ENCODE data around the gene HOXB3. TPM values are rescaled to one million over a fixed set of nuclear protein-coding genes. Genes with fewer than 3 reads are reported as not detected.
"Not testable (repeated sequence)": the region's sequence is repeated elsewhere in the genome, so short reads cannot be mapped to it uniquely, and the experiment has no call there.

Gene HOXB3
- polyA plus RNA-seq, 1 donor from 2014 or later: not detected

DNA sequence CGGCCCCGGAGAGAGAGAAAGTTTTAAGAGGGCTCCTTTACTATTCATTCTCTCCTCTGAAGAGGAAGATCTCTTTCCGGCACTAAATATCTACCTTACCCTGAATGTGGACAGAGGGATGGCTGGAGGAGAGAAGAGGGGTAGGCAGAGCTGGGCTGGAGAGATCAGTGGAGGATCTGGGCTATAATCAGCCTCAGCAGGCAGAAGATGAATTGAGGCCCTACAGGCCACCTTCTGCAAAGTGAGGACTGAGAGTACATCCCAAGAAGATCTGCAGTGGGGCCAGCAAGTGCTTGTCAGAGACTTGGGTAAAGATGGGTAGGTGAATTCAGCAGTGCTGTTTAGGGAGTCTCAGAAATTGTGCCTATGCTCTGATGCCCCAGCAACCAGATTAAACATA lies 52.7 kb downstream of the HOXB3 start:
- Histone ChIP-seq H4K20me1 (ENCODE audit: insufficient read depth) (no peaks in the 10 kb centered on the region), H3K9me3 (ENCODE audit: low read length) (no peaks in the 10 kb centered on the region), H3K4me2 (ENCODE audit: low read length) (no peak overlapping the region), H3K27ac (ENCODE audit: low read length) (no peak overlapping the region), H3K4me3 (ENCODE audit: low read length) (no peak overlapping the region), H3K36me3 (ENCODE audit: insufficient read depth, low read length) (no peaks in the 10 kb centered on the region), H3K79me2 (replicated peaks; ENCODE audit: insufficient read depth, low read length) (no peaks in the 10 kb centered on the region), H2AFZ (ENCODE audit: low read depth, low read length) (no peak overlapping the region), H3K9me2 (ENCODE audit: insufficient read depth, low read length) (no peaks in the 10 kb centered on the region), H3K9ac (ENCODE audit: low read length) (no peak overlapping the region), H3F3A (ENCODE audit: insufficient read depth, low read length, poor library complexity, severe bottlenecking) (no peaks in the 10 kb centered on the region), H3K27me3 (ENCODE audit: insufficient read depth, low read depth, low read length) (peaks cover 87% of the 10 kb centered on the region)
- TF ChIP-seq TAF1 (IDR thresholded peaks at IDR 0.05; ENCODE audit: low read depth) (no peak), SMC3 (conservative IDR thresholded peaks at IDR 0.05; ENCODE audit: poor library complexity) (no peak), MXI1 (conservative IDR thresholded peaks at IDR 0.05; ENCODE audit: poor library complexity, severe bottlenecking) (no peak)
- TF ChIP-seq, protein P1, sequence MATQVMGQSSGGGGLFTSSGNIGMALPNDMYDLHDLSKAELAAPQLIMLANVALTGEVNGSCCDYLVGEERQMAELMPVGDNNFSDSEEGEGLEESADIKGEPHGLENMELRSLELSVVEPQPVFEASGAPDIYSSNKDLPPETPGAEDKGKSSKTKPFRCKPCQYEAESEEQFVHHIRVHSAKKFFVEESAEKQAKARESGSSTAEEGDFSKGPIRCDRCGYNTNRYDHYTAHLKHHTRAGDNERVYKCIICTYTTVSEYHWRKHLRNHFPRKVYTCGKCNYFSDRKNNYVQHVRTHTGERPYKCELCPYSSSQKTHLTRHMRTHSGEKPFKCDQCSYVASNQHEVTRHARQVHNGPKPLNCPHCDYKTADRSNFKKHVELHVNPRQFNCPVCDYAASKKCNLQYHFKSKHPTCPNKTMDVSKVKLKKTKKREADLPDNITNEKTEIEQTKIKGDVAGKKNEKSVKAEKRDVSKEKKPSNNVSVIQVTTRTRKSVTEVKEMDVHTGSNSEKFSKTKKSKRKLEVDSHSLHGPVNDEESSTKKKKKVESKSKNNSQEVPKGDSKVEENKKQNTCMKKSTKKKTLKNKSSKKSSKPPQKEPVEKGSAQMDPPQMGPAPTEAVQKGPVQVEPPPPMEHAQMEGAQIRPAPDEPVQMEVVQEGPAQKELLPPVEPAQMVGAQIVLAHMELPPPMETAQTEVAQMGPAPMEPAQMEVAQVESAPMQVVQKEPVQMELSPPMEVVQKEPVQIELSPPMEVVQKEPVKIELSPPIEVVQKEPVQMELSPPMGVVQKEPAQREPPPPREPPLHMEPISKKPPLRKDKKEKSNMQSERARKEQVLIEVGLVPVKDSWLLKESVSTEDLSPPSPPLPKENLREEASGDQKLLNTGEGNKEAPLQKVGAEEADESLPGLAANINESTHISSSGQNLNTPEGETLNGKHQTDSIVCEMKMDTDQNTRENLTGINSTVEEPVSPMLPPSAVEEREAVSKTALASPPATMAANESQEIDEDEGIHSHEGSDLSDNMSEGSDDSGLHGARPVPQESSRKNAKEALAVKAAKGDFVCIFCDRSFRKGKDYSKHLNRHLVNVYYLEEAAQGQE (IDR thresholded peaks at IDR 0.05; ENCODE audit: borderline replicate concordance): no peak
- TF ChIP-seq, protein P2, sequence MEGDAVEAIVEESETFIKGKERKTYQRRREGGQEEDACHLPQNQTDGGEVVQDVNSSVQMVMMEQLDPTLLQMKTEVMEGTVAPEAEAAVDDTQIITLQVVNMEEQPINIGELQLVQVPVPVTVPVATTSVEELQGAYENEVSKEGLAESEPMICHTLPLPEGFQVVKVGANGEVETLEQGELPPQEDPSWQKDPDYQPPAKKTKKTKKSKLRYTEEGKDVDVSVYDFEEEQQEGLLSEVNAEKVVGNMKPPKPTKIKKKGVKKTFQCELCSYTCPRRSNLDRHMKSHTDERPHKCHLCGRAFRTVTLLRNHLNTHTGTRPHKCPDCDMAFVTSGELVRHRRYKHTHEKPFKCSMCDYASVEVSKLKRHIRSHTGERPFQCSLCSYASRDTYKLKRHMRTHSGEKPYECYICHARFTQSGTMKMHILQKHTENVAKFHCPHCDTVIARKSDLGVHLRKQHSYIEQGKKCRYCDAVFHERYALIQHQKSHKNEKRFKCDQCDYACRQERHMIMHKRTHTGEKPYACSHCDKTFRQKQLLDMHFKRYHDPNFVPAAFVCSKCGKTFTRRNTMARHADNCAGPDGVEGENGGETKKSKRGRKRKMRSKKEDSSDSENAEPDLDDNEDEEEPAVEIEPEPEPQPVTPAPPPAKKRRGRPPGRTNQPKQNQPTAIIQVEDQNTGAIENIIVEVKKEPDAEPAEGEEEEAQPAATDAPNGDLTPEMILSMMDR (IDR thresholded peaks at IDR 0.05; ENCODE audit: poor library complexity, severe bottlenecking): no peak

DNA sequence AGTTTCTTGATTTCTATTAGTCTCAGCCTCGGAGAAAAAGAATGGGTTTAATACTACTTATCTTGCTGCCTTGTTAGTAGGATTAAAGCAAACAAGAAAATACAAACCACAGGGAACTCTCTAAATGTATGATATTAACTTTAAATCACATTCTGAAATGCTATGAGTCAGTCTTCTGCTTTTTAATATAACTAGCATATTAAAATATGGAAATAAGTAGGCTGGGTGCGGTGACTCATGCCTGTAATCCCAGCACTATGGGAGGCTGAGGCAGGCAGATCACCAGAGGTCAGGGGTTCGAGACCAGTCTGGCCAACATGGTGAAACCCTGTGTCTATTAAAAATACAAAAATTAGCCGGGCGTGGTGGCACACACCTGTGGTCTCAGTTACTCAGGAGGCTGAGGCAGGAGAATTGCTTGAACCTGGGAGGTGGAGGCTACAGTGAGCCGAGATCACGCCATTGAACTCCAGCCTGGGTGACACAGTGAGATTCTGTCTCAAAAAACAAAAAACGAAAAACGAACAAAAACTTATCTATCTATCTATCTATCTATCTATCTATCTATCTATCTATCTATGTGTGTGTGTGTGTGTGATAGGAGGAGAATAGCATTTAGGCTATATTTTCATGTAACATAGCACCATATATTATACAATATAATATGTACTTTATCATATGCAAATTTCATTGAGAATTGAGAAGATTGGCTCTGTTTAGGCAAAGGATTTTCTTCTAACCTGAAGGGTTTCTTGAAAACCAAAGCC lies 54.1 kb downstream of the HOXB3 start:
- H3K79me2 ChIP-seq (replicated peaks; ENCODE audit: insufficient read depth, low read length); H3K27ac ChIP-seq (ENCODE audit: low read length); H3K9me2 ChIP-seq (ENCODE audit: insufficient read depth, low read length); H2AFZ ChIP-seq (ENCODE audit: low read depth, low read length); H3K4me2 ChIP-seq (ENCODE audit: low read length); H3K9me3 ChIP-seq (ENCODE audit: low read length); H3F3A ChIP-seq (ENCODE audit: insufficient read depth, low read length, poor library complexity, severe bottlenecking); H3K9ac ChIP-seq (ENCODE audit: low read length); H3K36me3 ChIP-seq (ENCODE audit: insufficient read depth, low read length); H4K20me1 ChIP-seq (ENCODE audit: insufficient read depth); H3K4me3 ChIP-seq (ENCODE audit: low read length): not testable (repeated sequence)
- peaks cover 87% of the 10 kb centered on the region for H3K27me3 ChIP-seq (ENCODE audit: insufficient read depth, low read depth, low read length)

DNA sequence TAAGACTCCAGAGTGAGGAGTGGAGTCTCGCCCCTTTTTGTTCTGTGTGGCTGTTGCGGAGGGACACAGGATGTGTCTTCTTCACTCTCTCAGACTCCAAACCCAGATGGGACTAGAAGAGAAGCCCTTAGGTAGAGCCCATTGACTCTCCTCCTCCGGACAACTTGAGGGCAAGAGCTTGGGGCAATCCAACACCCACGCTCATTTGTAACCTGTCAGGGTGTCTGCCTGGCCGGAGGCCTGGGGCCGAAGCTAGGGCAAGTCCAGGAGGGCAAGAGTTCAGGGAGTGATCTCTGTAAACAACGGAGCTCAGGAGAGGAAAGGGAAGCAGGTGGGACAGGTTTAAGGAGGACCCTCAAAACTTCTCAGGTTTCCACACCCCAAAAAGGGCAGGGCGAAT lies 57.8 kb downstream of the HOXB3 start:
- Histone ChIP-seq H3F3A (ENCODE audit: insufficient read depth, low read length, poor library complexity, severe bottlenecking) (no peaks in the 10 kb centered on the region), H4K20me1 (ENCODE audit: insufficient read depth) (no peaks in the 10 kb centered on the region), H3K4me2 (ENCODE audit: low read length) (no peak overlapping the region), H2AFZ (ENCODE audit: low read depth, low read length) (no peak overlapping the region), H3K27me3 (ENCODE audit: insufficient read depth, low read depth, low read length) (peaks cover 88% of the 10 kb centered on the region), H3K4me3 (ENCODE audit: low read length) (no peak overlapping the region), H3K79me2 (replicated peaks; ENCODE audit: insufficient read depth, low read length) (no peaks in the 10 kb centered on the region), H3K9me3 (ENCODE audit: low read length) (no peaks in the 10 kb centered on the region), H3K36me3 (ENCODE audit: insufficient read depth, low read length) (no peaks in the 10 kb centered on the region), H3K9me2 (ENCODE audit: insufficient read depth, low read length) (no peaks in the 10 kb centered on the region), H3K9ac (ENCODE audit: low read length) (no peak overlapping the region), H3K27ac (ENCODE audit: low read length) (no peak overlapping the region)
- TF ChIP-seq POLR2AphosphoS5 (IDR thresholded peaks at IDR 0.05): no peak

Measured in neural cell (in vitro differentiated cells).